CD4-positive, alpha-beta T cell treated with Interferon alpha-2 for 1 hour (primary cell): ENCODE data around the gene P2RY11.

Source experiments
- DNase-seq, 2 donors: peaks; one replicate each; pipeline ENCODE4 v3.0.0-alpha.2; 2020 to 2022

The P2RY11 gene

GRCh38 chr19:10093295-10094186 lies 18.0 kb upstream of the P2RY11 start:
- no peak for DNase-seq

GRCh38 chr19:10095622-10095947 lies 15.9 kb upstream of the P2RY11 start:
- no peak for DNase-seq

GRCh38 chr19:10095948-10096614 lies 15.4 kb upstream of the P2RY11 start:
- peak; percentile 92 to 95 for DNase-seq

GRCh38 chr19:10096615-10096963 lies 14.9 kb upstream of the P2RY11 start:
- no peak for DNase-seq

- DNase-seq: no peak
Measured at GRCh38 chr19:10100163-10100785, 11.2 kb upstream of the P2RY11 start.

GRCh38 chr19:10102787-10103236 lies 8.7 kb upstream of the P2RY11 start:
- DNase-seq: peak in 1 of 2 donors; percentile 59

- peak in 1 of 2 donors; percentile 38 for DNase-seq
Measured at GRCh38 chr19:10104130-10104513, 7.4 kb upstream of the P2RY11 start.

GRCh38 chr19:10104665-10105508 lies 6.6 kb upstream of the P2RY11 start:
- peak; percentile 88 to 94 for DNase-seq

GRCh38 chr19:10105509-10106099 lies 5.9 kb upstream of the P2RY11 start:
- peak in 1 of 2 donors; percentile 74 for DNase-seq

- DNase-seq: peak; percentile 98 to 99
Measured at GRCh38 chr19:10106100-10106936, 5.2 kb upstream of the P2RY11 start, which contains the start of gene PPAN. TSS of gene PPAN (plus strand) at chr19:10106362. CDS start at chr19:10106395, 33 bp downstream.

- DNase-seq: no peak
Measured at GRCh38 chr19:10107254-10107653, 4.2 kb upstream of the P2RY11 start.

GRCh38 chr19:10107817-10108367 lies 3.6 kb upstream of the P2RY11 start:
- DNase-seq: no peak

GRCh38 chr19:10109528-10109927 lies 2.0 kb upstream of the P2RY11 start:
- DNase-seq: no peak

GRCh38 chr19:10110076-10110971 lies 1.2 kb upstream of the P2RY11 start:
- DNase-seq: no peak

- DNase-seq: no peak
Measured at GRCh38 chr19:10110972-10111317, 548 bp upstream of the P2RY11 start.

GRCh38 chr19:10112037-10112761 lies 706 bp downstream of the P2RY11 start:
- peak; percentile 26 to 70 for DNase-seq

GRCh38 chr19:10112895-10113591 lies 1.6 kb downstream of the P2RY11 start:
- DNase-seq: peak; percentile 64 to 79

- DNase-seq: peak in 1 of 2 donors; percentile 36
Measured at GRCh38 chr19:10113592-10113963, 2.1 kb downstream of the P2RY11 start.
